H9 (cell line): ENCODE results near the gene WDR54. TPM values are rescaled to one million over a fixed set of nuclear protein-coding genes. Genes with fewer than 3 reads are reported as not detected.

Experiments
- DNase-seq: peaks from one replicate; pipeline ENCODE4 v3.0.0-alpha.2; 2017
- H2AFZ ChIP-seq: one replicate; pipeline ENCODE4 v1.6.1; 2013; ENCODE audit warnings: mild to moderate bottlenecking, low read length, control low read depth, moderate library complexity
- H2AK5ac ChIP-seq: 2 replicates; pipeline ENCODE4 v1.6.1; 2013; ENCODE audit warnings: low read length, control low read depth, mixed read lengths; ENCODE audit not compliant: insufficient read length
- H2BK120ac ChIP-seq: one replicate; pipeline ENCODE4 v1.6.1; 2013; ENCODE audit warnings: low read depth, mild to moderate bottlenecking, low read length, control low read depth, inconsistent platforms; ENCODE audit not compliant: poor library complexity, severe bottlenecking
- H2BK12ac ChIP-seq: 2 replicates; pipeline ENCODE4 v1.6.1; 2013; ENCODE audit warnings: low read length, control low read depth, mixed read lengths, low read depth; ENCODE audit not compliant: insufficient read length
- H2BK15ac ChIP-seq: 2 replicates; pipeline ENCODE4 v1.6.1; 2013; ENCODE audit warnings: low read depth, low read length, control low read depth
- H2BK20ac ChIP-seq: one replicate; pipeline ENCODE4 v1.6.1; 2013; ENCODE audit warnings: low read depth, mild to moderate bottlenecking, low read length, control low read depth, inconsistent platforms; ENCODE audit not compliant: poor library complexity, severe bottlenecking
- H2BK5ac ChIP-seq: 2 replicates; pipeline ENCODE4 v1.6.1; 2013; ENCODE audit warnings: low read length, control low read depth, mixed read lengths; ENCODE audit not compliant: insufficient read length
- H3K14ac ChIP-seq: 2 replicates; pipeline ENCODE4 v1.6.1; 2013; ENCODE audit warnings: low read length, control low read depth; ENCODE audit not compliant: insufficient read depth
- H3K18ac ChIP-seq: 2 replicates; pipeline ENCODE4 v1.6.1; 2013; ENCODE audit warnings: low read depth, mild to moderate bottlenecking, mixed read lengths, low read length, control low read depth; ENCODE audit not compliant: insufficient read length
- H3K23ac ChIP-seq: 2 replicates; pipeline ENCODE4 v1.6.1; 2013; ENCODE audit warnings: low read length, control low read depth, mixed read lengths, low read depth; ENCODE audit not compliant: insufficient read length
- H3K23me2 ChIP-seq: 2 replicates; pipeline ENCODE4 v1.6.1; 2013; ENCODE audit warnings: low read depth, mild to moderate bottlenecking, mixed read lengths, low read length, control low read depth; ENCODE audit not compliant: insufficient read length, poor library complexity, severe bottlenecking
- H3K27ac ChIP-seq: 2 replicates; pipeline ENCODE4 v1.5.1; 2013; ENCODE audit warnings: low read length, control low read depth, mixed read lengths, low read depth; ENCODE audit not compliant: insufficient read length
- H3K27me3 ChIP-seq: 2 replicates; pipeline ENCODE4 v1.6.1; 2013; ENCODE audit warnings: low read length, control low read depth, inconsistent platforms; ENCODE audit not compliant: insufficient read depth
- H3K4ac ChIP-seq: 2 replicates; pipeline ENCODE4 v1.6.1; 2013; ENCODE audit warnings: low read depth, mild to moderate bottlenecking, control low read depth, inconsistent platforms, low read length, moderate library complexity
- H3K4me1 ChIP-seq: 2 replicates; pipeline ENCODE4 v1.6.1; 2013; ENCODE audit warnings: low read length, control low read depth, inconsistent platforms; ENCODE audit not compliant: insufficient read depth
- H3K4me2 ChIP-seq: 2 replicates; pipeline ENCODE4 v1.6.1; 2013; ENCODE audit warnings: low read length, control low read depth, mixed read lengths; ENCODE audit not compliant: insufficient read length, insufficient read depth
- H3K56ac ChIP-seq: 2 replicates; pipeline ENCODE4 v1.6.1; 2013; ENCODE audit warnings: low read depth, mild to moderate bottlenecking, mixed read lengths, low read length, control low read depth; ENCODE audit not compliant: insufficient read length
- H3K79me1 ChIP-seq: 2 replicates; pipeline ENCODE4 v1.6.1; 2013; ENCODE audit warnings: low read depth, mild to moderate bottlenecking, moderate library complexity, low read length, control low read depth, inconsistent platforms; ENCODE audit not compliant: insufficient read depth, poor library complexity, severe bottlenecking
- H3K79me2 ChIP-seq: 2 replicates; pipeline ENCODE4 v1.6.1; 2013; ENCODE audit warnings: low read length, control low read depth, inconsistent platforms; ENCODE audit not compliant: insufficient read depth
- H3K9ac ChIP-seq: 2 replicates; pipeline ENCODE4 v1.6.1; 2013; ENCODE audit warnings: low read length, control low read depth, mixed read lengths; ENCODE audit not compliant: insufficient read length; ENCODE audit errors: extremely low read depth
- H3K9me3 ChIP-seq: one replicate; pipeline ENCODE4 v1.6.1; 2013; ENCODE audit warnings: low read depth, low read length, inconsistent platforms; ENCODE audit not compliant: control insufficient read depth
- H3T11ph ChIP-seq: one replicate; pipeline ENCODE4 v1.6.1; 2013; ENCODE audit warnings: mild to moderate bottlenecking, low read length, control low read depth, inconsistent platforms
- H4K20me1 ChIP-seq: one replicate; pipeline ENCODE4 v1.6.1; 2013; ENCODE audit not compliant: control insufficient read depth, insufficient read length, insufficient read depth
- H4K5ac ChIP-seq: 2 replicates; pipeline ENCODE4 v1.6.1; 2013; ENCODE audit warnings: low read depth, mild to moderate bottlenecking, mixed read lengths, low read length, control low read depth; ENCODE audit not compliant: insufficient read length
- H4K8ac ChIP-seq: replicated peaks from 2 replicates; pipeline ENCODE4 v1.6.1; 2013; ENCODE audit warnings: low read length, control low read depth, mixed read lengths, low read depth; ENCODE audit not compliant: insufficient read length
- H4K91ac ChIP-seq: 2 replicates; pipeline ENCODE4 v1.6.1; 2013; ENCODE audit warnings: low read depth, mild to moderate bottlenecking, moderate library complexity, mixed read lengths, low read length, control low read depth; ENCODE audit not compliant: insufficient read length
- H3K27ac Mint-ChIP-seq, 3 experiments: 2 replicates in 2 of 3; 3 replicates in 1 of 3; pipeline ENCODE4 v1.8.0; 2020 to 2021; ENCODE audit warnings: mixed read lengths in 3 of 3, mild to moderate bottlenecking in 1 of 3, moderate library complexity in 1 of 3
- H3K27me3 Mint-ChIP-seq: 2 replicates; pipeline ENCODE4 v1.8.0; 2021; ENCODE audit warnings: low read depth, mild to moderate bottlenecking, moderate library complexity, mixed read lengths
- H3K36me3 Mint-ChIP-seq, 3 experiments: 2 replicates in 2 of 3; 3 replicates in 1 of 3; pipeline ENCODE4 v1.8.0; 2020 to 2021; ENCODE audit warnings: low read depth in 3 of 3, mixed read lengths in 3 of 3; ENCODE audit not compliant: insufficient read depth in 1 of 3
- H3K4me1 Mint-ChIP-seq, 2 experiments: 2 replicates each; pipeline ENCODE4 v1.8.0; 2020; ENCODE audit warnings: mixed read lengths in 2 of 2
- H3K4me3 Mint-ChIP-seq, 2 experiments: 2 replicates in 1 of 2; 3 replicates in 1 of 2; pipeline ENCODE4 v1.8.0; 2020 to 2021; ENCODE audit warnings: mild to moderate bottlenecking in 2 of 2, mixed read lengths in 2 of 2, moderate library complexity in 1 of 2
- H3K9me3 Mint-ChIP-seq, 2 experiments: 2 replicates in 1 of 2; 3 replicates in 1 of 2; pipeline ENCODE4 v1.8.0; 2020; ENCODE audit warnings: mild to moderate bottlenecking in 2 of 2, mixed read lengths in 2 of 2, moderate library complexity in 1 of 2
- CTCF ChIP-seq: fragments of 200-600 bp; sonication (generic); conservative IDR thresholded peaks from 3 replicates; pipeline ENCODE4 v1.8.0; 2021; ENCODE audit warnings: antibody characterized with exemption, mild to moderate bottlenecking
- WGBS: extraction: QIAGEN DNeasy Blood & Tissue Kit; methylation state at CpG from one replicate; pipeline ENCODE4 v1.1.7; 2013; ENCODE audit warnings: missing lambda C conversion rate, low lambda C conversion rate, mixed read lengths; ENCODE audit not compliant: insufficient read length; ENCODE audit errors: extremely low coverage; 5-methylcytosine and 5-hydroxymethylcytosine counted together
- total RNA-seq: library from RNA; stranded (reverse); gene quantifications from 2 replicates; pipeline ENCODE4 v1.2.1, GENCODE V29; 2021

WDR54 gene
- total RNA-seq, 1 experiment from 2014 or later: 66.4 TPM

DNA sequence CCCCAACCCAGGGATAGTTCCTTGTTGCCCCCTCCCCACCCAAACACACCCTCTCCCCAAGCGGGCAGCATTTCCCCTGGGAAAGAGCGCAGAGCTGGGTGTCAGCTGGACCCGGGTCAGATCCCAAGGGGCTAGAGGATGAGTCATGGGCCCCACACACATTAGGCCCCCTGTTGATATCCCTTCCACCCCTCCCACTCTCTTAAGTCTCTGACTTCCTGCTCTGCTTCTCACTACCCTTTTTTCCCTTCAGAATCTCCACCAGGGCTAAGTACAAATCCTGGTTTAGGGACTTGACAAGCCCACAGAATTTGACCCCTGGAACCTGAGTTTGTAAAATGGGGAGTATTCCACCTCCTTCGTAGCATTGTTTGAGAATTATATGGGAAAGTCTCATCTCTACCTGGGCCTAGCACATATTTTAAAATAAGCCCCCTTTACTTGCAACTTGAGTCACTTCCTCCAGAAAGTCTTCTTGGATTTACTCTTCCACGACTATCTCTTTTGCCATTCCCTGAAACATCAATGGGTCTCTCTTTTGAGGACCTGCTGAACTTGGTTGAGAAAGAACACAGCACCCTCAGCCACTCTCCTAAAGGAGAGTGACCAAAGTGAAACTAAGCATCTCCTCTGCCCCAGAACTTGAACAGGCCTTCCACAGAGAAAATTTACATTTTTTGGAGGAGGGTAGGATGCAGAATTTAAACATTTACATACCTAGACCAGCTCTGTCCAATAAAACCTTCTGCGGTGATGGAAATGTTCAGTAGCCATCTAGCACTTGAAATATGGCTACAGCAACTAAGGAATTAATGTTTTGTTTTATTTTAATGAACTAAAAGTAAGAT lies 15.5 kb downstream of the WDR54 start:
- Histone ChIP-seq H3K9ac (no peak overlapping the region), H3K18ac (no peak overlapping the region), H3K4me1 (peaks cover 3% of the 10 kb centered on the region; the same call in 1 of the 2 replicates), H3K9me3 (no peaks in the 10 kb centered on the region), H2BK5ac (no peak overlapping the region), H3T11ph (no peak overlapping the region), H2AK5ac (no peak overlapping the region), H3K4me2 (no peak overlapping the region), H3K23me2 (peaks cover 11% of the 10 kb centered on the region), H4K5ac (no peak overlapping the region), H2BK12ac (no peak overlapping the region), H2BK15ac (no peak overlapping the region), H4K91ac (no peak overlapping the region), H3K27ac (no peak overlapping the region), H2AFZ (no peak overlapping the region), H3K56ac (no peak overlapping the region), H4K8ac (no peak overlapping the region), H2BK120ac (no peak overlapping the region), H3K14ac (no peak overlapping the region), H3K4ac (no peak overlapping the region), H2BK20ac (no peak overlapping the region), H3K27me3 (no peaks in the 10 kb centered on the region), H3K79me2 (peaks cover 21% of the 10 kb centered on the region; the same call in 1 of the 2 replicates), H3K23ac (no peak overlapping the region), H3K79me1 (peaks cover 7% of the 10 kb centered on the region), H4K20me1 (no peaks in the 10 kb centered on the region)
- H3K27ac Mint-ChIP-seq: peak overlapping the region; percentile 55 to 72 (median 68); a peak in 5 of 7 replicates
- H3K9me3 Mint-ChIP-seq: no peaks in the 10 kb centered on the region
- no peaks in the 10 kb centered on the region; the same call in 1 of the 2 replicates for H3K27me3 Mint-ChIP-seq
- peak overlapping the region; percentile 16 to 28; a peak in 2 of 5 replicates for H3K4me3 Mint-ChIP-seq
- H3K36me3 Mint-ChIP-seq: peaks cover 14 to 46% (median 33%) of the 10 kb centered on the region in 3 experiments
- H3K4me1 Mint-ChIP-seq: peaks cover 31 to 40% of the 10 kb centered on the region in 2 experiments
- DNase-seq: peak; percentile 55
- no peak for TF ChIP-seq CTCF
- no CpG with 5 or more reads among the region's 6 CpGs for WGBS
